HepG2 (cell line): ENCODE data around the gene SLC22A5.

ENCODE experiments used
- MEIS2 ChIP-seq: sonication (generic); formaldehyde crosslinking; IDR thresholded peaks from 2 replicates; pipeline ENCODE4 v1.9.0; 2021; ENCODE audit warnings: mild to moderate bottlenecking, missing genetic modification reagents
- U2AF1 ChIP-seq: fragments of 200-400 bp; formaldehyde crosslinking; optimal IDR thresholded peaks from 2 replicates; pipeline ENCODE3; 2017; ENCODE audit warnings: mild to moderate bottlenecking, low read depth, low read length
- USF2 ChIP-seq, 2 experiments: sonication (generic) in 1 of 2; formaldehyde crosslinking in 1 of 2; IDR thresholded peaks; 2 replicates each; pipeline versions ENCODE4 v1.5.1 to v1.6.1; 2011 to 2020; ENCODE audit warnings: borderline replicate concordance in 1 of 2, low read depth in 1 of 2, low read length in 1 of 2, mild to moderate bottlenecking in 1 of 2, missing genetic modification reagents in 1 of 2, moderate library complexity in 1 of 2

GRCh38 chr5:132397224-132397623, 27.7 kb downstream of the SLC22A5 start:
- TF ChIP-seq U2AF1 (no peak), USF2 (IDR thresholded peaks at IDR 0.05; ENCODE audit: low read depth, low read length) (no peak), USF2 (CRISPR knock-in tag; IDR thresholded peaks at IDR 0.05; ENCODE audit: borderline replicate concordance) (no peak), MEIS2 (CRISPR knock-in tag) (no peak)
